Nucleus accumbens (tissue), 56 donors: Measurements from ENCODE around the gene TXN.
"Not testable (repeated sequence)": the region's sequence is repeated elsewhere in the genome, so short reads cannot be mapped to it uniquely, and the experiment has no call there.

Experiments used
- DNase-seq, 56 donors: peaks; one replicate each; lab custom pipeline; 2025; lab: John Stamatoyannopoulos, UW

The TXN gene

GRCh38 chr9:110257956-110258355, 1.6 kb upstream of the TXN start:
- no peak for DNase-seq

DNA sequence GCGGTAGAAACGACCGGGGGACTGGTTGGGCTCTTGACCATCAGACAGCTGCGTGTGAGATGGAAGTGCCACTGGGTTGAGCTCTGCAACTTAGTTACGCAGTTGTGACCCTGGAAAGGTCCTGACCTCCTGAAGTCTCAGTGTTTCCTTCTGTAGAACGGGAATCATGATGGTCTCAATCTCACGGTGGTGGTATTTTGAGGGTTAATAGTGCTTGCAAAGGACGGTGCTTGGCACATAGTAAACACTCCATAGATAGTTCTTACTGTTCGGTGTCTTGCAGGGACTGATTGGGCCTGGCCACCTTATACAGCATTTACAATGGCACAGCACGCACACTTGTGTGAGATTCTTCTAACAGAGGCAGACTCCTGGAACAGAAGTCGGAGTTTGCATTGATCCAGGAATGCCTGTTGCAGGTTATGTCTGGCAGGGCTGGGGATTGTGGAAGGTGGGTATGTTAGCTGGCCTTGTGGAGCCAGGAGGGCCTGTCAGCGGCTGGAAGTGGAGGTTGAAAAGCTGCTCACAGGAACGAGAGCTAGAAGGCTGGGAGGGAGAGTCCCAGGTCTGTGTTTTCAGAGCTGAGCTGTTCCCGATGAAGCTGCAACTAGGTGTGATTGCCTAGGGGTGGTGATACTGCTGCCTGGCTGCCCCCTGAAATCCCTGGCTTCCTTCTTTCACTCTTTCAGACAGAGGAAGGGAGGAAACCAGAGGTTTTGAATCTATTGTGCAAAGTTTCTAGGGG, 962 bp upstream of the TXN start:
- peak in 26 of 56 donors; percentile 3 to 59 (median 25) for DNase-seq

- DNase-seq: peak in 43 of 56 donors; percentile 5 to 70 (median 42)
Measured at GRCh38 chr9:110255463-110256379, 586 bp downstream of the TXN start.

DNA sequence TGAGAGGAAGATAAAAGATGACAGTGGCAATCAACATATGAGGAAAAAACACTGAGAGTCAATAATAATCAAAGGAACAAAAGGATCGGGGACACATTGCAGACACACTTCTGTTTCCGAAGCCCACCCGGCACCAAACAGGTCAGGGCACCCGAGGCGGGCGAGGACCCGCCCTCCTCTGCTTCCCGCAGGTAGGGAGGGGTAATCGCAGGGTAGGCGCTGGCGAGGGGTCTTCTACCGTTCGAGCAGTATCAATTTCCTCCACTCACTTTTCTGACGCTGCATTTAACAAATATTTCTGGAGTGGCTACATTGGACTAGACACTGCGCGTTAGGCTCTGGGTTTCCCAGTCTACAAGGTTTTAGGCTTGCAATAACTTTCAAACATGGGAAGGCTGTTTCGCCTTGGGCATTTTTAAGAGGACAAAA, 1.3 kb downstream of the TXN start:
- peak in 2 of 56 donors; percentile 8 to 21 for DNase-seq

DNA sequence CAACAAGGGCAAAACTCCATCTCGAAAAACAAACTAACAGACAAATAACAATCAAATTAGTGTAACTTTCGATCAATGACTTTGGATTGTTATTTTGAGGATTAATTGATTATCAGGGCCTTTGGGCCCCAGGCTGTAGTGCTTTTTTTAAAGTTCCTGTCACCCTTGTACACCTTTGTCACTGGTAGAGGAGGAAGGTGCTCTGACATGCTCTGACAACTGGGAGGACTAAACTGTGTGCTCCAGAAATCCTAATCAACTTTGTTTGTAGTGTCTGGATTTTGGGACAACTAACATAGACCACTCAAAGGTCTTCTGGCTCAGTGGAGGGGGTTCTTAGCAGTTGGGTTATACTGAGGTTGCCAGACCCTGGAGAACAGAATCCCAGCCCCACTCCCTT, 1.8 kb downstream of the TXN start:
- no peak for DNase-seq

GRCh38 chr9:110252509-110253139, 3.7 kb downstream of the TXN start:
- no peak for DNase-seq

GRCh38 chr9:110251770-110252169, 4.5 kb downstream of the TXN start:
- not testable (repeated sequence) for DNase-seq

DNA sequence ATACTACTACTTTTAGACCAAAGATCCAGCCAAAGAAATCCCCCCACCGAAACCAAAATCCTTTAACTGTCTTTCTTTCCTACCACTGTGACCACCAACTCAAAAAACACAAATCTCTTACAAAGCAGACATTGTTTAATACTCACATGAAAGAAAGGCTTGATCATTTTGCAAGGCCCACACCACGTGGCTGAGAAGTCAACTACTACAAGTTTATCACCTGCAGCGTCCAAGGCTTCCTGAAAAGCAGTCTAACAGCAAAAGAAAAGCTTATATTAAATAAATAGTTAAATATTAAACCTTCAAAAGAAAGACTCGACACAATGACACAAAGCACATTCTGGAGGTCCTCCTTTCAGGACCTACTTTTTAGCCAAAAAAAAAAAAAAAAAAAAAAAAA, 5.1 kb downstream of the TXN start:
- no peak for DNase-seq

DNA sequence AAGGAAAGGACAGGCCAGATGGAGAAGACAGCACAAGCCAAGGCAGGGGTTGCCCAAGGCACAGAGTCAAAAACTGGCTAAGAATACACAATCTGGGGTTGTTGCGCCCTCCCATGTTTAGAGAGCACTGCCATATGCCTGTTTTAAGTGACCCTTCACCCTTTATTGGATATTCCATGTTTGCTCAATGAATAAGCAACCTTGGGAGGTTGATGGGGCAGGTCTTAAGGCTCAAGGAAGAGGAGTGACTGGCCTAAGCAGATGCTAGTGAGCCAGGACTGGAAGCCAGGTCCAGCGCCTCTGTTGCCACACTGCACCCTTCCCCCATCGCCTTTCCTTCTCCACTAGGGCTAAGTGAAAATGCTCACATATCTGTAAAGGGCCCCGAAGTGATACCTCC, 6.7 kb downstream of the TXN start:
- DNase-seq: no peak

GRCh38 chr9:110248361-110248760, 7.9 kb downstream of the TXN start:
- DNase-seq: no peak

- no peak for DNase-seq
Measured at GRCh38 chr9:110246214-110246613, 10.1 kb downstream of the TXN start.

- DNase-seq: no peak
Measured at GRCh38 chr9:110244616-110245015, 11.7 kb downstream of the TXN start.

DNA sequence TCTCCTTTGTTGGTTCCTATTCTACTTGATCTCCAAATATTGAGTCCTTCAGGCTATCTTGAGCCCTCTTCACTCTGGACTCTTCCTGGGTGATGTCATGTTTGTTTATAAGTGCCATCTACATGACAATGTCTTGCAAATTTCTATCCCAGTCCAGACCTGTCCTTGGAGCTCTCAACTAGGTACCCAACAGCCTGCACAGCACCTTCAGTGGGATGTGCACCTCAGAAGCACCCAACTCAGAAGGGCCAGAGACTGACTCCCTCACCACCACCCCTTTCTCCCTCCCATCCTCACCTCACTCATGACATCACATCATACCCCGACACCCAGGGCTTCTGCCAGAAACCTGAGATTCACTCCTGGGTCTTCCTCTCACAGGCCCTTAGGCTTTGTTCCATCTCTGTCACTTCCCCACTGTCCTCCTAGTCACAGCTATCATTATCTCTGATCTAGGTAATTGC, 14.4 kb downstream of the TXN start:
- no peak for DNase-seq

DNA sequence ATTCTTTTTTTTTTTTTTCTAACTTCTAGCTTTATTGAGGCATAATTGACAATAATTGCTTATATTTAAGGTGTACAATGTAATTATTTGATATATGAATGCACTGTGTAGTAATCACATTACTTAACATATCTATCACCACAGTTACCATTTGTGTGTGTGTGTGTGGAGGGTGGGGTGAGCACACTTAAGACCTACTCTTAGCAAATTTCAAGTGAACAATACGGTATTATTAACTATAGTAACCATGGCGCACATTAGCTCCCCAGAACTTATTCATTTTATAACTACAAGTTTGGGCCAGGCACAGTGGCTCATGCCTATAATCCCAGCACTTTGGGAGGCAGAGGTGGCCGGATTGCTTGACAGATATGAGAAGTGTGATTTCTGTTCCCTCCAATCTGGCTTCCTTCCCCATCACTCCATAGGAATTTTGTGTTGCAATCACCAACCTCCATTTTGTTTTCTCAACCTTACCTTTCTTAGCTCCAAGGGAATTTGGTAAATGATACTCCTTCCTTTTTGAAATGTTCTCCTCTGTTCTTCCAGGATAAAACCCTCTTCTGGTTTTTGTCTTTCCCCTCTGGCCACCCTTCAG, 14.9 kb downstream of the TXN start:
- DNase-seq: no peak

- no peak for DNase-seq
Measured at GRCh38 chr9:110240198-110240597, 16.1 kb downstream of the TXN start.

- no peak for DNase-seq
Measured at GRCh38 chr9:110228321-110228720, 28.0 kb downstream of the TXN start.

- DNase-seq: no peak
Measured at GRCh38 chr9:110224583-110224982, 31.7 kb downstream of the TXN start.

- no peak for DNase-seq
Measured at GRCh38 chr9:110220809-110221208, 35.5 kb downstream of the TXN start.

GRCh38 chr9:110217656-110218099, 38.6 kb downstream of the TXN start:
- DNase-seq: peak in 3 of 56 donors; percentile 1 to 4 (median 3)

GRCh38 chr9:110214586-110215355, 41.5 kb downstream of the TXN start:
- DNase-seq: no peak
